GM21423 (cell line): Measurements from ENCODE around the gene DISP2.

Experiments used
- ATAC-seq: cut with Tn5 transposase; IDR thresholded peaks from one replicate; pipeline ENCODE4 v1.9.1; 2021; ENCODE audit warnings: mild to moderate bottlenecking, moderate library complexity; ENCODE audit not compliant: unreplicated experiment

The DISP2 gene

DNA sequence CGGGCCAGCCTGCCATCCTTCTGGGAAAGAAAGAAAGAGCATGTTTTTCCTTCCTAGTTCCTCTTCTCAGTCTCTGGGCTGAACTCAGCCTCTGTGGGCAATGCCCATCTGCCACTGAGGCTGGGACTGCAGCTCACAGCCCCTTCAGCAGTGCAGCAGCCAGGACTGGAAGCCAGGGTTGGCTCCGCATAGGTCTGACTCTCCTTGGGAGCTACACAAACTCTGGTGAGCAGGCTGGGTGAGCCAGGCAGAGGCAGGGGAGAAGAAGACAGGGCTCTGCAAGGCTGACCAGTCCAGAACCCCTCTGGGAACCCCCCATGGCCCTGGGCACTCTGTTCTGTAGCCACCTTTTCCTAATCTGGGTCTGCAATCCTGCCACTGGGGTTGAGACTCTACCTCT is 3.6 kb downstream of the DISP2 start:
- no peak for ATAC-seq

GRCh38 chr15:40363611-40364010 is 5.6 kb downstream of the DISP2 start:
- ATAC-seq, result no peak

DNA sequence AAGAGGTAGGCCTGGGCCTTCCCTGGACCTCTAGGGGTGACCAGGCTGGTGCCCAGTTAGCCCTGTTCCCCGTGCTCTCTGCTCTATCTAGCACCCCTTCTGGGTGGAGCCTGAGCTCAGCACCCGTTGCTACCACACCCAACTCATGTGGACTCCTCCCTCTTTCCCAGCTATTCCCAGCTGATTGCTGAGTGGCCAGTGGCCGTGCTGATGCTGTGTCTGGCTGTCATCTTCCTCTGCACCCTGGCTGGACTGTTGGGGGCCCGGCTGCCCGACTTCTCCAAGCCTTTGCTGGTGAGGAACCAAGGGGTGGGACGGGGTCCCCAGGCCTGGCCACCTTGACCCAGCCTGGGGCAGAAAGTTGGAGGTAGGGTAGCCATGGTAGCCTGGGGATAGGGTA is 6.2 kb downstream of the DISP2 start:
- no peak for ATAC-seq

DNA sequence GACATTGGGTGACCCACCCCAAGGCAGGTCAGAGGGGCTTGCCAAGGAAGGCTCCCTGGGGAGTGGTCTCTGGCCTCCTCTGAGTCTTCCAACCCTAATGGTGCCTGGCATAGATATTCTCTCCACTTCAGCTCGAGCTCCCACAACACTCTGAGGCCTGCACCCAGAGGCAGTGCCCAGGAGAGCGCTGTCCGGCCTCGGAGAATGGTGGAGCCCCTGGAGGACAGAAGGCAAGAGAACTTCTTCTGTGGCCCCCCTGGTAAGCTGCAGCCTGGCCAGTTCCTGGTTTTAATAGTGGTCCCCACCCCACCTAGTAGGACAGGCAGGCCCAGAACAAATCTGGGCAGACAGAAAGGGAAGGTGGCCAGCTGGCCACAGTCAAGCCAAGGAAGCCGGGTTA is 7.0 kb downstream of the DISP2 start:
- no peak for ATAC-seq

- no peak for ATAC-seq
These were observed 7.8 kb downstream of the DISP2 start for GRCh38 chr15:40365624-40366456.

GRCh38 chr15:40366457-40367370 is 8.7 kb downstream of the DISP2 start:
- ATAC-seq, result no peak

DNA sequence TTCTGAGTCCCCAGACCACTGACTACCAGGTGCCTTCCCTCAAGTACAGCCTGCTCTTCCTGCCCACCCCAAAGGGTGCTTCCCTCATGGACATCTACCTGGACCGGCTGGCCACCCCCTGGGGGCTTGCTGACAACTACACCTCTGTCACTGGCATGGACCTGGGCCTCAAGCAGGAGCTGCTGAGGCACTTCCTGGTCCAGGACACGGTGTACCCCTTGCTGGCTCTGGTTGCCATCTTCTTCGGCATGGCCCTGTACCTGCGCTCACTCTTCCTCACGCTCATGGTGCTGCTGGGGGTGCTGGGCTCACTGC is 9.3 kb downstream of the DISP2 start:
- no peak for ATAC-seq

- peak; percentile 80 for ATAC-seq
These were observed 9.9 kb downstream of the DISP2 start for GRCh38 chr15:40367686-40368611.

DNA sequence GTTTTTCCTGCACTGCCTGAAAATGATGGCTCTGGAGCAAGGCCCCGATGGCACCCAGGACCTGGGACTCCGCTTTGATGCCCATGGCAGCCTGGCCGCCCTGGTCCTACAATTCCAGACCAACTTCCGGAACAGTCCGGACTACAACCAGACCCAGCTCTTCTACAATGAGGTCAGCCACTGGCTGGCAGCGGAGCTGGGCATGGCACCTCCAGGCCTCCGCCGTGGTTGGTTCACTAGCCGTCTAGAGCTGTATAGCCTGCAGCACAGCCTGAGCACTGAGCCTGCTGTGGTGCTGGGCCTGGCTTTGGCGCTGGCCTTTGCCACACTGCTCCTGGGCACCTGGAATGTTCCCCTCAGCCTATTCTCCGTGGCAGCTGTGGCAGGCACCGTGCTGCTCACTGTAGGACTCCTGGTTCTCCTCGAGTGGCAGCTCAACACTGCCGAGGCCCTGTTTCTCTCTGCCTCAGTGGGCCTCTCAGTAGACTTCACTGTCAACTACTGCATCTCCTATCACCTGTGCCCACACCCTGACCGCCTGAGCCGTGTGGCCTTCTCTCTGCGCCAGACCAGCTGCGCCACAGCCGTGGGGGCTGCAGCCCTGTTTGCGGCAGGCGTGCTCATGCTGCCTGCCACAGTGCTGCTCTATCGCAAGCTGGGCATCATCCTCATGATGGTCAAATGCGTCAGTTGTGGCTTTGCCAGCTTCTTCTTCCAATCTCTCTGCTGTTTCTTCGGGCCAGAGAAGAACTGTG is 10.9 kb downstream of the DISP2 start:
- ATAC-seq, result no peak

DNA sequence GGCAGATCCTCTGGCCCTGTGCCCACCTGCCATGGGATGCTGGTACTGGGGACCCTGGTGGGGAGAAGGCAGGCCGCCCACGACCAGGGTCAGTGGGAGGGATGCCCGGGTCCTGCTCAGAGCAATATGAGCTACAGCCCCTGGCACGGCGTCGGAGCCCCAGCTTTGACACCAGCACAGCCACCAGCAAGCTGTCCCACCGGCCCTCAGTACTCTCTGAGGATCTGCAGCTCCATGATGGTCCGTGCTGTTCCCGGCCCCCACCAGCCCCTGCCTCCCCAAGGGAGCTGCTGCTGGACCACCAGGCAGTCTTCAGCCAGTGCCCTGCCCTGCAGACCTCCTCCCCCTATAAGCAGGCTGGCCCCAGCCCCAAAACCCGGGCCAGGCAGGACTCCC is 11.5 kb downstream of the DISP2 start:
- ATAC-seq, result no peak

DNA sequence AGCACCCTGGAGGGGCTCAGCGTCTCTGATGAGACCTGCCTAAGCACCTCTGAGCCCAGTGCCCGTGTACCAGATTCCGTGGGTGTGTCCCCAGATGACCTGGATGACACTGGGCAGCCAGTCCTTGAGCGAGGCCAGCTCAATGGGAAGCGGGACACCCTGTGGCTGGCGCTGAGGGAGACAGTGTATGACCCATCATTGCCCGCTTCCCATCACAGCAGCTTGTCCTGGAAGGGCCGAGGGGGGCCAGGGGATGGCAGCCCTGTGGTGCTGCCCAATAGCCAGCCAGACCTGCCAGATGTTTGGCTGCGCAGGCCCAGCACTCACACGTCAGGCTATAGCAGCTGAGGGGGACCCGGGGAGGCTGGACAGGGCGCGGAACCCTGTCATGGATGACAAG is 12.0 kb downstream of the DISP2 start:
- ATAC-seq, result no peak

DNA sequence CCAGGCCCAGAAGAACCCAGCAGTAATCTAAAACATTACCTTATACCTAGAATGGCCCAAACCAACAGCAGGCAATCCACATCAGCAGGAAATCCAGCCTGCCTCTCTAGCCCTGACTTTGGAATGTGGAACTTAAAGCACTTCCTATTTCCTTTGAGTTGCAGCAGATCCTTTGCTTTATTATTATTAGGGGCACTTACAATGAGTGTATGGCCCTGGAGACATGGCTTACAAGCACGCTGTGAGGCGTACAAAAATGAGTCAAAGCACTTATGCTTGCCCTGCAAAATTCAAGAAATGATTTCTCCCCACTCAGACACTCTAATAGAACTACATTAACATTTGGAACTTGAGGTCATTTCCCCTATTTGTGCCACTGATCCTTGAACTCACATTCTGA is 15.0 kb downstream of the DISP2 start:
- ATAC-seq, result no peak

GRCh38 chr15:40377606-40378005 is 19.6 kb downstream of the DISP2 start:
- ATAC-seq, result no peak

- ATAC-seq, result no peak
These were observed 21.4 kb downstream of the DISP2 start for GRCh38 chr15:40379374-40379773.

- no peak for ATAC-seq
These were observed 21.8 kb downstream of the DISP2 start for GRCh38 chr15:40379853-40380252.

DNA sequence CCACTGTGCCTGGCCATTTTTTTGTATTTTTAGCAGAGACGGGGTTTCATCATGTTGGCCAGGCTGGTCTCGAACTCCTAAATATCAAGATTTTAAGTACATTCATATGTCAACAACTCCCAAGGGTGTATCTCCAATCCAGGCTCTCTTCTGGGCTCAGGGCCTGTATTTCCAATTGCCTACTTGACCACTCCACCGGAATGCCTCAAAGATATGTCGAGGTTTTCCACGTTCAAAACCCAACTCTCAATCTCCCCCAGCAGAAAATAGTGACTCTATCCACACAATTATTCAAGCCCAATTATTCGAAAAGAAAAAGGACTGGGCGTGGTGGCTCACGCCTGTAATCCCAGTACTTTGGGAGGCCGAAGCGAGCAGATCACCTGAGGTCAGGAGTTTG is 22.6 kb downstream of the DISP2 start:
- ATAC-seq, result no peak

DNA sequence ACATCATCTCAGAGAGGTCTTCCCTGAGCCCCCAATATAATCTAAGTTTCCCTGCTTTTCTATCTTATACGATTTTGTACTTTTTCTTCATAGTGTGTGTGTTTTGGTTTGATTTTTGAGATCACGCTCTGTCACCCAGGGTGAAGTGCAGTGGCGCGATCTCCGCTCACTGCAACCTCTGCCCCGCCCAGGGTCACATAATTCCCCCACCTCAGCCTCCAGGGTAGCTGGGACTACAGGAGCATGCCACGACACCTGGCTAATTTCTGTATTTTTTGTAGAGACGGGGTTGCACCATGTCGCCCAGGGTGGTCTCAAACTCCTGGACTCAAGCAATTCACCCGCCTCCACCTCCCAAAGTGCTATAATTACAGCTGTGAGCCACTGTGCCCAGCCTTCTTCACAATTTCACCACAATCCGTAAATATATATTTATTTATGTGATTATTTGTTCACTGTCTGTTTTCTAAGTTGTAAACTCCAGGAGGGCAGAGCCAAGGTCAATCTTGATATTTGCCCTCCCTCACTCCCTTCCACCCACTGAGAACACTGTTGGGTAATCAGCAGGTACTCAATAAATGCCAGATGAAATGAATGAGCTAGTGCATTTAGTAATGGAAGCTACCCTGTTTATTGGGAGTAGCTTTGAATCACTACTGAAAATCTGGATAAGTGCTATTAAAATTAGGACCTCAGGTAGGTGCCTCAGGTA is 24.0 kb downstream of the DISP2 start:
- no peak for ATAC-seq

DNA sequence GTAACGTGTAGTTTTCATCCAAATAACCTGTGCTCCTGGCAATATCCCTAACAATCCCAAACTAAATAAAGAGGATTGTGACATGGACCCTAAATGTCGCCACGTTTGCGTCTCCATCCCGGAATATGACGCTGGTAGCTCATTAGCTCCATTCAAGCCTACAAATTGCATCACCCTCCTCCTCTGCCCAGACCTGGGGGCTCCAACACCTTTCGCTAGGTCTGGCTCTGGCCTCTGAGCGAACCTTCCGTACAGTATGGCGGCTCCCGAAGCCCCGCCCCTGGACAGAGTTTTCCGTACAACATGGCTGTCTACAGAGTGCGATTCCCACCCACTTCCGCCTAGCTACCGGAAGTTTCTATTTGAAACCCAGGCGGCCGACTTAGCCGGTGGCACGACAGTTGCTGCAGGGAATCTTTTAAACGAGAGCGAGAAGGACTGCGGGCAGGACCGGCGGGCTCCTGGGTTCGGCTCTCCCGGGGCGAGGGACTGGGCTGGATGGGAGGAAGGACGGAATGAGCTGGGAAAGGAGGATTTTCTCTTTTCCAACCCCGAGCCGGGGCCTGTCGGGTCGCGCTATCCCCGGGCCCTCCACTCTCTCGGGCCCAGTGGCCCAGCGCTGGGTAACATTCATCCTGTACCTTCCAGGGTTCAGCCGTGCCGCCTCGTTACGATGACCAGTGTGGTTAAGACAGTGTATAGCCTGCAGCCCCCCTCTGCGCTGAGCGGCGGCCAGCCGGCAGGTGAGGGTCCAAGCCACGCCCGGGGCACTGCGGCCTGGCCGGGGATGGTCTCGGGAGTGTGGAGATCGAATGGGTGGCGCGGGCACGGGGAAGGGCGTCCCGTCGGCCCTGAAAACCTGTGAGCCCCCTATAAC is 24.8 kb downstream of the DISP2 start, which contains the start of gene KNSTRN:
TSS of gene KNSTRN (plus strand) at position 142 of the 877 bp plus-strand sequence. CDS start at position 257, 115 bp downstream.
- ATAC-seq, result peak; percentile 93

DNA sequence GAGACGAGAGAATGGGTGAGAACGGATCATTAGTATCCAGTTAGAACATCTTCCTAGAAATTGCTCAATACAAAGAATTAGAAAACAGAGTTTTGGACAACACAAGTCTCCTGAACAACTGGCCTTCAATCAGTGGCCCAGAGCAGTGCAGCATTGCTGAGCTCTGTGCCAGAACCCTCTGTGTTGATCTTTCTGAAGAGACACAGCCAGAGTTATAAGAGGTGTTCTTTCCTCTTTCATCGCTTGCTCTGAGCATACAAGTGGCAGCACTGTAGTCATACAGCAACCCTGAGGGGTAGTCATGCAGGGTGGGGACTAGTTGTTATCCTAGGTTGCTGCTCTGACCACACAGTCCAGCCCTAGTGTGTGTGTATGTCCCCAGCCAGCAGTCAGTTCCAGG is 28.5 kb downstream of the DISP2 start:
- ATAC-seq, result no peak
